ENCODE data around the gene NEDD4L.

Gene NEDD4L

DNA sequence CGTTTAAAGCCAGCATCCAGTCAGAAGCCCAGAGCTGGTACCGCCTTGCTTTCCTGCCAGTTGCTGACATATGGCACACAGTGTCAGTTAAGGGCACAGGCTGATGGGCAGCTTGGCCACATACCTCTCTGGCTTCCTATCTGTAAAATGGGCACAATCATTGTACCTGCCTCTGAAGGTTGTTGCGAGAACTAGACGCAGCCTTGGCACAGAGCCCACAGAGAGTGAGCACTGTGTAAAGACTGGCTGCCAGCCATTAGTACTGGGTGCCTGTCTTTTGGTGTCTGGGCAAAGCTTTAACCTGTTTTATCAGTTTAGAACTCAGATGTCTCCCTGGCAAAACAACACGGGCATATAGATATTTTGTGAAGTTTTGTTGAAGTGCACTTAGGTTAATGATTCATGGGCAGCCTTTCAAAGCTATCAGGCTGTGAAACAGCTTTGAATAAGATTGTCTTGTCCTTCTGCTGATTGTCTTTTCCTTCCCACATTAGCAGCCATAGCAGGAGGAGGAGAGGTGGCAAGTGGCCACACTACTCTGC lies 269.5 kb downstream of the NEDD4L start:
- no peak for DNase-seq (ENCODE audit: low read depth)
- TF ChIP-seq, protein P1, sequence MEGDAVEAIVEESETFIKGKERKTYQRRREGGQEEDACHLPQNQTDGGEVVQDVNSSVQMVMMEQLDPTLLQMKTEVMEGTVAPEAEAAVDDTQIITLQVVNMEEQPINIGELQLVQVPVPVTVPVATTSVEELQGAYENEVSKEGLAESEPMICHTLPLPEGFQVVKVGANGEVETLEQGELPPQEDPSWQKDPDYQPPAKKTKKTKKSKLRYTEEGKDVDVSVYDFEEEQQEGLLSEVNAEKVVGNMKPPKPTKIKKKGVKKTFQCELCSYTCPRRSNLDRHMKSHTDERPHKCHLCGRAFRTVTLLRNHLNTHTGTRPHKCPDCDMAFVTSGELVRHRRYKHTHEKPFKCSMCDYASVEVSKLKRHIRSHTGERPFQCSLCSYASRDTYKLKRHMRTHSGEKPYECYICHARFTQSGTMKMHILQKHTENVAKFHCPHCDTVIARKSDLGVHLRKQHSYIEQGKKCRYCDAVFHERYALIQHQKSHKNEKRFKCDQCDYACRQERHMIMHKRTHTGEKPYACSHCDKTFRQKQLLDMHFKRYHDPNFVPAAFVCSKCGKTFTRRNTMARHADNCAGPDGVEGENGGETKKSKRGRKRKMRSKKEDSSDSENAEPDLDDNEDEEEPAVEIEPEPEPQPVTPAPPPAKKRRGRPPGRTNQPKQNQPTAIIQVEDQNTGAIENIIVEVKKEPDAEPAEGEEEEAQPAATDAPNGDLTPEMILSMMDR (IDR thresholded peaks at IDR 0.05; ENCODE audit: control insufficient read depth, insufficient read depth, low read depth, low read length, missing control alignments): no peak
- no peak overlapping the region for H3K4me3 ChIP-seq (ENCODE audit: control insufficient read depth, low read depth, low read length)

- peak; percentile 94 for DNase-seq (ENCODE audit: low read depth)
- TF ChIP-seq, protein P1 (IDR thresholded peaks at IDR 0.05; ENCODE audit: control insufficient read depth, insufficient read depth, low read depth, low read length, missing control alignments): no peak
- no peak overlapping the region for H3K4me3 ChIP-seq (ENCODE audit: control insufficient read depth, low read depth, low read length)
Observed at GRCh38 chr18:58314284-58314683, 270.3 kb downstream of the NEDD4L start.

DNA sequence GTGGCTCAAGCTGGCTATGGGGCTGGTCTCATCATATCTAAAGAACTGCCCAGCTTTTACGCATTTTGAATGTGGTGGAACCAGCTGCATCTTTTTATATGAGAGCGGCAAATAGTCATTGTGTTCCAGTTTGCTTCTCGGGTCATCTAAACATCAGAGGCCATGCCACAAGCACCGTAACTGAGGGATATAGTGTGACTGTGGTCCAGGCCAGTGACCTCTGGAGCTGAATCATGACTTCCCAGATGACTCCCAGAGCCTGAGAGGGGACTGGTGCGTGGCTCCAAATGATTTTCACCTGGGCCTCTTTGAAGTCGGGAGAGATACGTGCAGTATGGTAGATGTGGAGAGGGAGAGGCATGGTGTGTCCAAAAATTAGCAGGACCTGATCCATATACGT lies 271.0 kb downstream of the NEDD4L start:
- DNase-seq (ENCODE audit: low read depth): no peak
- H3K4me3 ChIP-seq (ENCODE audit: control insufficient read depth, low read depth, low read length): no peak overlapping the region
- TF ChIP-seq, protein P1 (IDR thresholded peaks at IDR 0.05; ENCODE audit: control insufficient read depth, insufficient read depth, low read depth, low read length, missing control alignments): no peak

- no peak overlapping the region for H3K4me3 ChIP-seq (ENCODE audit: control insufficient read depth, low read depth, low read length)
- TF ChIP-seq, protein P1 (IDR thresholded peaks at IDR 0.05; ENCODE audit: control insufficient read depth, insufficient read depth, low read depth, low read length, missing control alignments): no peak
- no peak for DNase-seq (ENCODE audit: low read depth)
Observed at GRCh38 chr18:58315739-58316215, 271.8 kb downstream of the NEDD4L start.

DNA sequence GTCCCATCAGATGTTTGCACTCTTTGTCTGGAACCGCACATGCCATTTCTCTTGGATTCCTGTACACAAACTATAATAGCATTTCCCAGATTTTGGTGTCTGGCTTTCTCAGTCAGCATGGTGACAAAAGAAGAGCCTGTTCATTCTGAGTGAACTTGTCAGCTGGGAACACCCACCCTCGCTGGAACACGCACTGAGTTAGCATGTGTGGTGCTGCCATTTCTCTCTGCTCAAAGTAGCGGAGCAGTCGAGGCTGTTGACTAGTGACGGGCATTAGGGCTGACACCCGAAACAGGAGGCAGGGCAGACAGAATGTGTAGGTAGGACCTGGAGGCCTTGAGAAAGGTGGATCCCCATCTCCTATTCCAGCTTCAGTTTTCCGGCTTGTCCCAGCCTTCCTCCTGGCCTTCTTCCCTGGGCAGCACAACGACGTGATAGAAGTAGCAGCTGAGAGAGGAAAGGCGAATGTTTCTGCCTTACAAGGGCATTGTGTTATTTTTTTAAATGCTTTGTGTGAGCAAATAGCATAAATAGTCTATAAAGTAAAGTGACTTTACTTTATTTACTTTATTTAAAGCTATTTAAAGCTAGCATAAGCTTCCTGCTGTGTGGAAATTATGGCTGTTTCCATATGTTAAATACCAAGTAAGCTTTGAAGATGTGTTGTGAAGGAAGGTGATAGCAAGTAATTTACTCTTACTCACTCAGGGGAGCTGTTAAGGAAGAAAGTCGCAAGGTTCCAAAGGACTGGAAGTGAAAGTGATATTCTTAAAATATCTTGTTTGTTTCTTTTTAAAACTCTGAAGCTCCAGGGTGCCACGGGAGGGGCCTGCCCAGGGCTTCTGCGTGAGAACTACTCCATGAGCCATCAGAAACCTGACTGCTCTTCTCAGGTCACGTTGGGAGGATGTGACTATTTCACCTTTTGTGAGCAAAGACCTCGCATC lies 272.6 kb downstream of the NEDD4L start:
- H3K4me3 ChIP-seq (ENCODE audit: control insufficient read depth, low read depth, low read length): no peak overlapping the region
- no peak for DNase-seq (ENCODE audit: low read depth)
- TF ChIP-seq, protein P1 (IDR thresholded peaks at IDR 0.05; ENCODE audit: control insufficient read depth, insufficient read depth, low read depth, low read length, missing control alignments): no peak

- no peak for DNase-seq (ENCODE audit: low read depth)
- TF ChIP-seq, protein P1 (IDR thresholded peaks at IDR 0.05; ENCODE audit: control insufficient read depth, insufficient read depth, low read depth, low read length, missing control alignments): no peak
- H3K4me3 ChIP-seq (ENCODE audit: control insufficient read depth, low read depth, low read length): no peak overlapping the region
Observed at GRCh38 chr18:58319719-58320118, 275.7 kb downstream of the NEDD4L start.

Measured in AG09309 (cell line).